MCF 10A (cell line): ENCODE results near the gene ST6GAL1. TPM values are rescaled to one million over a fixed set of nuclear protein-coding genes. Genes with fewer than 3 reads are reported as not detected.

Experiments used
- BruUV-seq: library from RNA; stranded (reverse); fragments of 400-500 nt; replicated peaks from 2 replicates; lab custom pipeline; 2021; lab: Mats Ljungman, UMichigan
- CTCF ChIA-PET: fragments of 300-600 bp; sonication (Branson Sonifier 250); formaldehyde crosslinking; extraction: SDS; loops from one replicate; lab custom pipeline; 2021; ENCODE audit warnings: antibody characterized with exemption, inconsistent platforms; lab: Yijun Ruan, JAX
- POLR2A ChIA-PET: fragments of 300-600, 350-650 bp; sonication (Branson Sonifier 250); formaldehyde crosslinking; extraction: SDS; loops from one replicate; lab custom pipeline; 2020; ENCODE audit warnings: antibody characterized with exemption, inconsistent platforms; lab: Yijun Ruan, JAX
- DNase-seq: peaks from one replicate; pipeline ENCODE4 v3.0.0-alpha.2; 2018; ENCODE audit not compliant: unreplicated experiment
- H3K27ac Mint-ChIP-seq: one replicate; pipeline ENCODE4 v1.8.0; 2022; ENCODE audit warnings: mild to moderate bottlenecking, low read depth, mixed read lengths; ENCODE audit not compliant: unreplicated experiment
- H3K27me3 Mint-ChIP-seq: one replicate; pipeline ENCODE4 v1.8.0; 2022; ENCODE audit warnings: mixed read lengths; ENCODE audit not compliant: insufficient read depth, unreplicated experiment
- H3K36me3 Mint-ChIP-seq: one replicate; pipeline ENCODE4 v1.8.0; 2022; ENCODE audit warnings: mild to moderate bottlenecking, moderate library complexity, mixed read lengths; ENCODE audit not compliant: insufficient read depth, unreplicated experiment
- H3K4me1 Mint-ChIP-seq: one replicate; pipeline ENCODE4 v1.8.0; 2022; ENCODE audit warnings: mixed read lengths; ENCODE audit not compliant: insufficient read depth, unreplicated experiment
- H3K4me3 Mint-ChIP-seq: one replicate; pipeline ENCODE4 v1.8.0; 2022; ENCODE audit warnings: mild to moderate bottlenecking, moderate library complexity, mixed read lengths; ENCODE audit not compliant: unreplicated experiment
- H3K9me3 Mint-ChIP-seq: one replicate; pipeline ENCODE4 v1.8.0; 2022; ENCODE audit warnings: mixed read lengths; ENCODE audit not compliant: unreplicated experiment
- CTCF ChIP-seq: fragments of 200-600 bp; IDR thresholded peaks from one replicate; pipeline ENCODE4 v1.8.0; 2022; ENCODE audit warnings: antibody characterized with exemption, mild to moderate bottlenecking; ENCODE audit not compliant: unreplicated experiment
- intact Hi-C: fragments of 100-400 bp; cut with micrococcal nuclease; formaldehyde crosslinking; loops from 2 replicates; pipeline ENCODE4 v1.14.1; 2022
- total RNA-seq: library from RNA; stranded (reverse); gene quantifications from 2 replicates; pipeline ENCODE4 v1.2.3, GENCODE V29; 2022

The ST6GAL1 gene
- total RNA-seq, 1 experiment from 2014 or later = 18.8 TPM

GRCh38 chr3:187040516-187041361 is 110.4 kb downstream of the ST6GAL1 start:
- intact Hi-C loops = no loop called here
- ChIA-PET POLR2A (interaction anchor here (1.0 kb wide), 1 partner anchor 22 kb away, joined by 4 read pairs; no protein-coding TSS in a partner anchor), CTCF (no interaction called here)
- Mint-ChIP-seq H3K27me3 (no peaks in the 10 kb centered on the region), H3K9me3 (no peaks in the 10 kb centered on the region), H3K4me3 (no peak overlapping the region), H3K4me1 (peaks cover 9% of the 10 kb centered on the region), H3K36me3 (peaks cover 5% of the 10 kb centered on the region), H3K27ac (no peak overlapping the region)
- BruUV-seq = no TSS peak
- no peak for TF ChIP-seq CTCF
- peak; percentile 59 for DNase-seq

GRCh38 chr3:187041362-187042307 is 111.3 kb downstream of the ST6GAL1 start:
- POLR2A ChIA-PET = interaction anchor here (0.6 to 1.0 kb wide), 2 partner anchors 21 to 146 kb away, joined by 3 to 4 read pairs; no protein-coding TSS in a partner anchor
- Mint-ChIP-seq H3K4me3 (no peak overlapping the region), H3K4me1 (peaks cover 9% of the 10 kb centered on the region), H3K9me3 (no peaks in the 10 kb centered on the region), H3K27ac (no peak overlapping the region), H3K27me3 (no peaks in the 10 kb centered on the region), H3K36me3 (peaks cover 5% of the 10 kb centered on the region)
- no peak for DNase-seq
- no peak for TF ChIP-seq CTCF
- CTCF ChIA-PET = no interaction called here
- BruUV-seq = no TSS peak
- intact Hi-C loops = no loop called here

GRCh38 chr3:187042346-187042745 is 112.0 kb downstream of the ST6GAL1 start:
- BruUV-seq = no TSS peak
- H3K4me3 Mint-ChIP-seq = no peak overlapping the region
- peaks cover 9% of the 10 kb centered on the region for H3K4me1 Mint-ChIP-seq
- H3K9me3 Mint-ChIP-seq = no peaks in the 10 kb centered on the region
- DNase-seq = no peak
- H3K27me3 Mint-ChIP-seq = no peaks in the 10 kb centered on the region
- CTCF ChIA-PET = no interaction called here
- intact Hi-C loops = no loop called here
- TF ChIP-seq CTCF = no peak
- peaks cover 5% of the 10 kb centered on the region for H3K36me3 Mint-ChIP-seq
- POLR2A ChIA-PET = no interaction called here
- no peak overlapping the region for H3K27ac Mint-ChIP-seq
